SKM-1 (cell line): ENCODE data around the gene TRIM66.

ENCODE experiments used
- DNase-seq: peaks from one replicate; lab custom pipeline; 2025; ENCODE audit not compliant: unreplicated experiment; lab: John Stamatoyannopoulos, UW

Gene TRIM66

DNA sequence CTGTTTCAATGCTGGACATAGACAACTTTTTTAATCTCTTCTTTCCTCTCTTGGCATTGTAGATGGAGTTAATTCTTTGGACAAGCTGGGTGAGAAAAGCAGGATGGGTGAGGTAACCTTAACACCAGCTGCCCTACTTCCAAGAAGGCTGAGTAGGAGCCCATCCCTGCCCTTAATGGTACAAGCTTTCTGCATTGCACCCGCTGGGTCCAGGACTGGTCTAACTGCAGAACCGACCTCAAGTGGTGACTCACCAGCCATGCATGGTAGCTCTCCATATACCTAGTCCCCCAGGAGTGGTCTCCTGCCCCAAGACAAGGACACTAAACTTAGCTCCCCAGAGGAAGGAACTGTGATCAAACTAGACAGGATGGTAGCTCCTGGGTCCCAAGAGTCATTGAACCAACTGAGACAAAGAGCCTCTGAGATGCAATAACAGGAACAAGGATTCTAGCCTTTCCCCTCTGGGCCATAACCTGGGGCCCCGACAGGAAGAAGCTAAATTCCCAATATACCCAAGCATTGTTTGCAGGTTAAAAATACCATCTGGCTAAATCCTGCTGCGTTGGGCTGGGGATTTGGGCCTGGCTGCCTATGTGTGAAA is 32.3 kb upstream of the TRIM66 start:
- no peak for DNase-seq

DNA sequence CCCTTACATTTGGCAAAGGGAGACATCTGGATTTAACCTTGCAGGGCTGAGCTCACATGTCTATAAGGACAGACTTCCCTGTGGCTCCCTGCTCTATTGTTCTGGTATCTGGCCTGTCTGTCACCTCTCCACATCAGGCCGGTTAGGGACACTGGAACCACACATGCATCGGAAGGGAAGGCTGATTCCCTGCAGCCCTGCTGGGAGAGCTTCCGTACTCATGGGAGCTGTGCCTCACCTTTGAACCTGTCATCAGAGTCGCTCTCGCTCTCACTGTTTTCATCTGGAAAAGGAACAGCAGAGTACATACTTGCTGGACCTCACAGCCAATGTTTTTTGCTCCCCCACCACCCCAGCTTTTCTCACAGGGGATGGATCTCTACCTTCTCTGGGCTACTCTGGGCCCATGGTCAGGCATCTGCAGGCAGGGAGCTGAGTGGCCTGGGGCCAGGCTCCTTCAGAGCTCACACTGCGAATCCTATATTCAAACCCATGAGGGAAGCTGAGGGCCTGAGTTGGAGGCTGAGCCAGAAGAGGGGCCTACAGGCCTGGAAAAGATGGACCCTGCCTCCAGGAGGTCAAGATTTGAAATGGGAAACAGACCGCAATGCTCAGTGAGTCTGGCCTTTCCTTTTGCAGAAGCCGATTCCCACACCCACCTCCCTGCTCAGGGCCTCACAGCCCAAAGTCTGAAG is 31.4 kb upstream of the TRIM66 start:
- no peak for DNase-seq

DNA sequence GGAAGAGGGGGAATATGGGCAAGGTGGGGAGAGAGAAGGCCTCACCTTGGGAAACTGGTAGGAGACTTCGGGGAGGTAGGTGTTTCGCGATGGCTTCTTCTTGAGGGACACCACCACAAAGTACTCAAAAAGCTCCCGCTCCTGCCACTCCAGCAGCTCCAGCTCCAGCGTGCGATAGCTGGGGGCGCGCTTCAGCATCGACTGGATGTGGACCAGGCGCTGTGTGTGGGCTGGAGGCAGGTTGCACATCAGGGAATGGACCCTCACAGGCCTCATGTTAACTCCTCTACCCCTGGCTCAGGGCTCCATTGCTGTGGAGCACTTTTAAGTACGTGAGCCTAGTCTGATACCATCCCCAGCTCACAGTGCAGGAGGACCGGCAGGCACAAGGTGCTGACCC is 30.0 kb upstream of the TRIM66 start:
- DNase-seq = no peak

- no peak for DNase-seq
These were observed 29.5 kb upstream of the TRIM66 start for GRCh38 chr11:8711895-8712442.

- no peak for DNase-seq
These were observed 27.3 kb upstream of the TRIM66 start for GRCh38 chr11:8709777-8710176.

- no peak for DNase-seq
These were observed 26.7 kb upstream of the TRIM66 start for GRCh38 chr11:8709002-8709672.

- no peak for DNase-seq
These were observed 25.2 kb upstream of the TRIM66 start for GRCh38 chr11:8707541-8708191.

DNA sequence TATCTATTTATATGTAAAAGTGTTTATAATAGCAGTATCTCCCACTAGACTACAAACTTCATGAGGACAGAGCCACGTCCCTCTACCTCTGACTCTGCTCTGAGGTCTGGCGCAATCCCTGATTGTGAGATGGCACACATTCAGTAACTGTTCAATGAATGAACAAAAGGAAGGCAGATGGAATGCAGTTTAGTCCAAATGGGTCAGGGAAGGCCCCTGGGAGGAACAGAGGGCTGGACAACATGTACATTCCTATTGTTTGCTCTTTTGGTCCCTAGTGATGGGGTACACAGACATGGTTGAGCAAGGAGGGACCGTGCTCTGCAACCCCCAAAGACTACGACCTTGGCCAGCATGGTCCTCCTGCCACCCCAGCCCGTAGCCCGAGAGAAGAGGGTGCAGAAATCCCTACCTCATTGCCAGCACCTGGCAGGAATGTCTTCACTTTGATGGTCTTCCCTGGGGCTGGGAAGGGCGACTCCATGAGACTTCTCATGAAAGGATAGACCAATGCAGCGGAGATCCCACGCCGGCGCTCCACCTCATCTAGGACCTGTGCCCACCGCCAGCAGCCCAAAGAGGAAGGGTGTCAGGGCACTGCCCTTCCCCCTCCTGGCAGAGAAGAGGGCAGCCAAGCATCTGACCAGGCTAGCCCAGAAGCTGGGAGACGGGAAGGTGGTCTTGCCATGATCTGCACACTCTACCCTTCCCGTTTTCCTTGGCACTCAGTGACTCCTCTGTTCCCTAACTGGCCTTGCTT is 24.4 kb upstream of the TRIM66 start:
- DNase-seq = no peak

GRCh38 chr11:8705146-8705545 is 22.7 kb upstream of the TRIM66 start:
- DNase-seq = peak; percentile 85

DNA sequence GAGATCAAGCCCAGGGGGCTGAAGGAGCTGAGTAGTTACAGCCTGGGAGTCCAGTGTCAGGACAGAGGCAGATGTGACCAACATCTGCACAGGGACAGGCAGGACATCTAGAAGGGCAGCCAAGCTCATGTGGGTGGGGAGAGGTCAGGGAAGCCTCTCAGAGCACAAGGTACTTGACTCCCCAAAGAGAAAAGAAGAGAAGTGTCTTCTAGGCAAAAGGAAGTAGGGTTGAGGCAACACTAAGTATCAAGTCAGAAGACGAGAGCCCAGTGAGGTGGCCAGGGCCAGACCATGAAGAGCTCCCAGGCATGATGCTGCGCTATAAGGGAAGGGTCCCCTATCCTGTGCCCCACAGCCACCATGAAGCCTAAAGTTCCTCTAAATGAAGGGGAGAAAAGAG is 21.7 kb upstream of the TRIM66 start:
- no peak for DNase-seq

- DNase-seq = no peak
These were observed 20.1 kb upstream of the TRIM66 start for GRCh38 chr11:8702598-8702915.

- DNase-seq = no peak
These were observed 19.6 kb upstream of the TRIM66 start for GRCh38 chr11:8701891-8702597.

GRCh38 chr11:8699903-8700302 is 17.4 kb upstream of the TRIM66 start:
- DNase-seq = peak; percentile 23

- DNase-seq = no peak
These were observed 16.5 kb upstream of the TRIM66 start for GRCh38 chr11:8698917-8699441.

DNA sequence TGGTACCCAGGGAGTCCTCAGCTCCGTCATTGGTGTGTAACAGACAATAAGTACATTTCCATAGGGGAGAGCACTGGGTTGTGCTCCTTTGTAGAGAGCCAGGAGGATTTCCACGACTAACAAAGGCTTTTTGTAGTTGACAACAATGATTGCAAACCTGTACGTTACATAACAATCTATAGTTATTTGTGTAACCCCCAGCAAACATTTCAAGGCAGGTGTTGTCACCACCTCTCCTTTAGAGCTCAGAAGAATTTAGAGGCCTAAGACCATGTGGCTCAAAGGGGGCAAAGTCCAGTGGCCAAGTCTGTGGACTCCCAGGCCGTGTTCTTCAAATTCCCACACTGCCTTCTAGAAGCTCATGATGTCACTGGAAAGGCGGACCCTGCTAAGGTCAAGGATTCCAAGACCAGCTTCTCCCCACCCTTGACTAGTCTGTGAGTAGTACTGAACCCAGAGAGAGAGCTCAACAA is 15.9 kb upstream of the TRIM66 start:
- DNase-seq = no peak

DNA sequence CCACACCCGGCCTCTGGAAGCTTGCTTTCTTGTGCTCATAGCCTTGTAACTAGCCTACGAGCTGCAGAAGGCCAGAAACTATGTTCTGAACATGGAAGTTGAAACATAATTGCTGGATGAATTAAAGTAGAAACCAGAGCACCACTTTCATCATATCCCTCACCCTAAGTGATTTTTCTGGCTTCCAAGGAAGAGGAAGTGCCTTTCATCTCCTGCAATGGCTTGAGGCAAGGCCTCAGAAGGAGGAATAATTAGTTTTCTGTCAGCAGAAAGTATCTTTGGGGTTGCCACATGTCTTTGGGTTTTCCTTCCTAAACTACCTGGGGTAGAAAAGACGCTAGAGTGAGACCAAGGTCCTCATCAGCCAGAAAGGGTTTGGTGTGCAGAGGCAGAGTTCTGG is 14.6 kb upstream of the TRIM66 start:
- peak; percentile 77 for DNase-seq

GRCh38 chr11:8694137-8694536 is 11.7 kb upstream of the TRIM66 start:
- DNase-seq = no peak

DNA sequence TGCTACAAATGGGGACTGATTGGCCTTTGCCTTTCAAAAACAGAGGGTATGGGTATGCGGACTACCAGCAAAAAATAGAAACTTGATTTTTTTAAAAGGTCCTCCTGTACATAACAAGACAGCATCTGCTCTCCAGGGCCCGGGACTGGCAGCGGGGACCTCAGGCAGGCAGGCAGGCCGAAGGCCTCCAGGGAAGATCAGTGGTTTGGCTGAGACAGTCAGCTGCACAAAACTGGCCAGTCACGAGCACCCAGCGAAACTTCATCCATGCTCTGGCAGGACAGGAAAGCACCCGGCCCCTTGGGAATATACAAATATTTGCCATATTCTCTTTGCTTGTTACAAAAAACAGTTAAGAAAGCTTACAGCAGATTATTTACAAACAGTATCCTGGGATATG is 11.1 kb upstream of the TRIM66 start:
- DNase-seq = no peak

GRCh38 chr11:8693010-8693551 is 10.6 kb upstream of the TRIM66 start:
- no peak for DNase-seq

GRCh38 chr11:8692417-8692816 is 10.0 kb upstream of the TRIM66 start:
- DNase-seq = no peak
